ENCODE data around the gene CSPG4.
"Not testable (repeated sequence)": the region's sequence is repeated elsewhere in the genome, so short reads cannot be mapped to it uniquely, and the experiment has no call there.

CSPG4 gene

GRCh38 chr15:75699517-75699916, 13.1 kb downstream of the CSPG4 start:
- DNase-seq; H3F3A ChIP-seq (ENCODE audit: insufficient read depth, low read length); H3K4me1 ChIP-seq (ENCODE audit: low read length); H3K27me3 ChIP-seq (replicated peaks; ENCODE audit: insufficient read depth, low read length); H3K9ac ChIP-seq (ENCODE audit: low read length); H3K9me3 ChIP-seq (replicated peaks; ENCODE audit: insufficient read depth, low read length); H3K9me2 ChIP-seq (replicated peaks; ENCODE audit: insufficient read depth, low read length); H2AFZ ChIP-seq (ENCODE audit: low read length); H3K79me2 ChIP-seq (ENCODE audit: low read length); H3K27ac ChIP-seq (ENCODE audit: low read length); H3K4me2 ChIP-seq (ENCODE audit: low read depth, low read length); H3K36me3 ChIP-seq (replicated peaks; ENCODE audit: insufficient read depth, low read length); H3K4me3 ChIP-seq (ENCODE audit: low read length); H4K20me1 ChIP-seq (ENCODE audit: insufficient read depth, low read length): not testable (repeated sequence)

DNA sequence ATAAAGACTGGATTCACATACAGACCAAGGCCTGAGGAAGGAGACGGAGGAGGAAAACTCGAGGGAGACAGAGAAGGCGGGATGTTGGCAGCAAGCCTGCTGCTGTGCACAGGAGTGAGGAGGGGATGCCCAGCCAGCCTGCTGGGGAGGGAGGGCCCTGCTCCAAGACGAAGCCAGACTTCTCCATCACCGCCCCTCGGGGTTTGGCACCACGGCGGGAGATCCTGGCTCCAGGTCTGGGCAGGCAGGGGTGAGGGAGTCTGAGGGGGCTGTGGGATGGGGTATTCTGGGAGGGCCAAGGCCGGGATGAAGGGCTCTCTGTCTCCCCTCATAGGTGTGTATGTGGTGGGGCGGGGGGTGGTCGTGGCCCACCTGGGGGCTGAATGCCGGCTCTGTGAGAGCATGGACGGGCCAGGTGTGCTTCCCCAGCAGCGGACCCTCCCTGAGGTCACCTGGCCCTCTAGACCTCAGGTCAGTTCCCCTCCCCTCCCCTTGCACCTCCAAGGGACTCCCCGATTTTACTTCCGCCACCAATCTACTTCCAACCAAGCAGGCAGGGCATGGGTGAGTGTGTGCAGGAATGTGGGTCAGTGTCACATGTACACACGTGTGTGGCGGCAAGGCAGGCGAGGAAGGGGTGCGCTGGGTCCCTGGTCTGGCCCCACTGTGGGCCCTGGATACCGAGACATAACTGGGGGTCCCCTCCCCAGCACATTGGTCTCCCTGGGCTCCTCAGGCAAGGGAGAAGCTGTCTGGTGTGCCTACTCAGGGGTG, 14.5 kb downstream of the CSPG4 start:
- H3K4me3 ChIP-seq (ENCODE audit: low read length); H4K20me1 ChIP-seq (ENCODE audit: insufficient read depth, low read length); H3K4me2 ChIP-seq (ENCODE audit: low read depth, low read length); H3K9me3 ChIP-seq (replicated peaks; ENCODE audit: insufficient read depth, low read length); H3K79me2 ChIP-seq (ENCODE audit: low read length); H3K27me3 ChIP-seq (replicated peaks; ENCODE audit: insufficient read depth, low read length); H3K36me3 ChIP-seq (replicated peaks; ENCODE audit: insufficient read depth, low read length); H3K27ac ChIP-seq (ENCODE audit: low read length); H3K9me2 ChIP-seq (replicated peaks; ENCODE audit: insufficient read depth, low read length); H2AFZ ChIP-seq (ENCODE audit: low read length); DNase-seq; H3F3A ChIP-seq (ENCODE audit: insufficient read depth, low read length); H3K4me1 ChIP-seq (ENCODE audit: low read length); H3K9ac ChIP-seq (ENCODE audit: low read length): not testable (repeated sequence)

DNA sequence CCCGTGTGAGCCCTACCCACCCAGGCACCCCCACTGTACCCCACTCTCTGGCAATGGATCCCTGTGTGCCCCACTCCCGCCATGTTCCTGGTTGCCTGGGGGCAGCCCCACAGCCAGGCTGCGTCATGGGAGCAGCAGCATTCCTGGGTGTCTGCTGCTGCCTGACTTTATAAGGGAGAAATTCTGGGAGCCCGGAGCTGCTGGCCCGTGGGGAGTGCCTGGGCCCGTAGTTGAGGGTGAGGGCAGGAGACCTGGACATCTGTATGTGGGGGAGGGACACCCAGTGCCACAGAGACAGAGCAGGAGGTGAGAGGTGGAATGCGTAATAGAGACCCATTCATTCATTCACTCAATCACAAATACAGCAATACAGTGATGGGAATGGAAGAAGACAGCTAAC, 15.1 kb downstream of the CSPG4 start:
- H3K4me2 ChIP-seq (ENCODE audit: low read depth, low read length): no peak overlapping the region
- no peaks in the 10 kb centered on the region for H4K20me1 ChIP-seq (ENCODE audit: insufficient read depth, low read length)
- no peaks in the 10 kb centered on the region for H3K36me3 ChIP-seq (replicated peaks; ENCODE audit: insufficient read depth, low read length)
- no peaks in the 10 kb centered on the region for H3K27me3 ChIP-seq (replicated peaks; ENCODE audit: insufficient read depth, low read length)
- H3K4me1 ChIP-seq (ENCODE audit: low read length): no peaks in the 10 kb centered on the region
- H3K4me3 ChIP-seq (ENCODE audit: low read length): no peak overlapping the region
- DNase-seq: no peak
- no peaks in the 10 kb centered on the region for H3F3A ChIP-seq (ENCODE audit: insufficient read depth, low read length)
- no peak overlapping the region for H3K27ac ChIP-seq (ENCODE audit: low read length)
- no peaks in the 10 kb centered on the region for H3K79me2 ChIP-seq (ENCODE audit: low read length)
- no peaks in the 10 kb centered on the region for H3K9me3 ChIP-seq (replicated peaks; ENCODE audit: insufficient read depth, low read length)
- no peak overlapping the region for H3K9ac ChIP-seq (ENCODE audit: low read length)
- no peaks in the 10 kb centered on the region for H3K9me2 ChIP-seq (replicated peaks; ENCODE audit: insufficient read depth, low read length)
- TF ChIP-seq CTCF (IDR thresholded peaks at IDR 0.05; ENCODE audit: low read length) (no peak), EZH2phosphoT487 (IDR thresholded peaks at IDR 0.05; ENCODE audit: low read length) (no peak), EZH2 (optimal IDR thresholded peaks at IDR 0.05; ENCODE audit: low read depth, low read length) (no peak)
- no peak overlapping the region for H2AFZ ChIP-seq (ENCODE audit: low read length)

GRCh38 chr15:75696854-75697259, 15.8 kb downstream of the CSPG4 start:
- Histone ChIP-seq H4K20me1 (ENCODE audit: insufficient read depth, low read length) (no peaks in the 10 kb centered on the region), H3K27ac (ENCODE audit: low read length) (no peak overlapping the region), H3K4me3 (ENCODE audit: low read length) (no peak overlapping the region), H3K9me2 (replicated peaks; ENCODE audit: insufficient read depth, low read length) (no peaks in the 10 kb centered on the region), H3K9me3 (replicated peaks; ENCODE audit: insufficient read depth, low read length) (no peaks in the 10 kb centered on the region), H2AFZ (ENCODE audit: low read length) (no peak overlapping the region), H3K27me3 (replicated peaks; ENCODE audit: insufficient read depth, low read length) (peaks cover 3% of the 10 kb centered on the region; the same call in 1 of the 2 replicates), H3K79me2 (ENCODE audit: low read length) (no peaks in the 10 kb centered on the region), H3K4me2 (ENCODE audit: low read depth, low read length) (no peak overlapping the region), H3F3A (ENCODE audit: insufficient read depth, low read length) (no peaks in the 10 kb centered on the region), H3K9ac (ENCODE audit: low read length) (no peak overlapping the region), H3K36me3 (replicated peaks; ENCODE audit: insufficient read depth, low read length) (no peaks in the 10 kb centered on the region), H3K4me1 (ENCODE audit: low read length) (no peaks in the 10 kb centered on the region)
- TF ChIP-seq EZH2 (optimal IDR thresholded peaks at IDR 0.05; ENCODE audit: low read depth, low read length): no peak
- TF ChIP-seq CTCF (IDR thresholded peaks at IDR 0.05; ENCODE audit: low read length): no peak
- TF ChIP-seq EZH2phosphoT487 (IDR thresholded peaks at IDR 0.05; ENCODE audit: low read length): no peak
- no peak for DNase-seq

All from MM.1S (cell line).